Activated B cell treated with CpG ODN at 0.5 μM for 24 hours (primary cell): ENCODE results near the gene UCHL3. TPM values are rescaled to one million over a fixed set of nuclear protein-coding genes. Genes with fewer than 3 reads are reported as not detected.
A peak's percentile ranks its signal among the peaks of the same experiment; 100 is the strongest.

Experiments
- ATAC-seq: fragments of 200-7000 bp; cut with Tn5 transposase; one replicate; pipeline ENCODE4 v1.10.0; 2021; ENCODE audit warnings: low read depth, mild to moderate bottlenecking, moderate library complexity
- CTCF ChIA-PET: fragments of 350-600 bp; sonication (Branson Sonifier 250); formaldehyde crosslinking; loops from one replicate; lab custom pipeline; 2021; ENCODE audit warnings: antibody characterized with exemption; lab: Charles Lee
- POLR2A ChIA-PET: fragments of 350-600 bp; sonication (Branson Sonifier 250); formaldehyde crosslinking; loops from one replicate; lab custom pipeline; 2021; ENCODE audit warnings: antibody characterized with exemption; lab: Charles Lee
- DNase-seq: peaks from one replicate; pipeline ENCODE4 v3.0.0; 2022
- H3K27ac Mint-ChIP-seq: one replicate; pipeline ENCODE4 v1.8.0; 2020; ENCODE audit warnings: mixed read lengths
- H3K27me3 Mint-ChIP-seq: one replicate; pipeline ENCODE4 v1.8.0; 2021; ENCODE audit warnings: mixed read lengths
- H3K36me3 Mint-ChIP-seq: one replicate; pipeline ENCODE4 v1.8.0; 2021; ENCODE audit warnings: low read depth, mixed read lengths
- H3K4me1 Mint-ChIP-seq: one replicate; pipeline ENCODE4 v1.8.0; 2021; ENCODE audit warnings: mixed read lengths
- H3K4me3 Mint-ChIP-seq: one replicate; pipeline ENCODE4 v1.8.0; 2020; ENCODE audit warnings: mild to moderate bottlenecking, mixed read lengths
- H3K9me3 Mint-ChIP-seq: one replicate; pipeline ENCODE4 v1.8.0; 2020; ENCODE audit warnings: mixed read lengths
- CTCF ChIP-seq: fragments of 200-600 bp; IDR thresholded peaks from one replicate; pipeline ENCODE4 v1.8.0; 2022; ENCODE audit warnings: antibody characterized with exemption, mild to moderate bottlenecking
- intact Hi-C: fragments of 100-400 bp; cut with micrococcal nuclease; formaldehyde crosslinking; loops from one replicate; pipeline ENCODE4 v1.15.1; 2024
- total RNA-seq: library from RNA; stranded (reverse); gene quantifications from 2 replicates; pipeline ENCODE4 v1.2.3, GENCODE V29; 2022

UCHL3 gene
- total RNA-seq, 1 donor from 2014 or later = 22.7 TPM

- Mint-ChIP-seq H3K27ac (no peak overlapping the region), H3K4me1 (no peaks in the 10 kb centered on the region), H3K9me3 (peaks cover 10% of the 10 kb centered on the region), H3K4me3 (no peak overlapping the region), H3K36me3 (peaks cover 50% of the 10 kb centered on the region), H3K27me3 (no peaks in the 10 kb centered on the region)
- ChIA-PET POLR2A (no interaction called here), CTCF (no interaction called here)
- TF ChIP-seq CTCF = no peak
- no peak for DNase-seq
- intact Hi-C loops = no loop called here
- no peak for ATAC-seq
Observed at GRCh38 chr13:75581874-75582640, 32.5 kb downstream of the UCHL3 start.

GRCh38 chr13:75583091-75583490, 33.5 kb downstream of the UCHL3 start:
- intact Hi-C loops = no loop called here
- DNase-seq = no peak
- ATAC-seq = no peak
- CTCF ChIA-PET = no interaction called here
- TF ChIP-seq CTCF = no peak
- H3K4me3 Mint-ChIP-seq = no peak overlapping the region
- H3K4me1 Mint-ChIP-seq = no peaks in the 10 kb centered on the region
- H3K27ac Mint-ChIP-seq = no peak overlapping the region
- peaks cover 48% of the 10 kb centered on the region for H3K36me3 Mint-ChIP-seq
- no peaks in the 10 kb centered on the region for H3K27me3 Mint-ChIP-seq
- H3K9me3 Mint-ChIP-seq = peaks cover 10% of the 10 kb centered on the region
- POLR2A ChIA-PET = no interaction called here

- intact Hi-C loops = no loop called here
- Mint-ChIP-seq H3K9me3 (peaks cover 10% of the 10 kb centered on the region), H3K4me1 (no peaks in the 10 kb centered on the region), H3K4me3 (no peak overlapping the region), H3K27ac (no peak overlapping the region), H3K27me3 (no peaks in the 10 kb centered on the region), H3K36me3 (peaks cover 51% of the 10 kb centered on the region)
- POLR2A ChIA-PET = no interaction called here
- ATAC-seq (no peak), DNase-seq (no peak)
- no peak for TF ChIP-seq CTCF
- CTCF ChIA-PET = no interaction called here
Observed at GRCh38 chr13:75585153-75585552, 35.6 kb downstream of the UCHL3 start.

GRCh38 chr13:75587679-75588078, 38.1 kb downstream of the UCHL3 start:
- Mint-ChIP-seq H3K27ac (peak overlapping the region; percentile 6), H3K4me3 (no peak overlapping the region), H3K27me3 (no peaks in the 10 kb centered on the region), H3K36me3 (peaks cover 51% of the 10 kb centered on the region), H3K4me1 (no peaks in the 10 kb centered on the region), H3K9me3 (peaks cover 10% of the 10 kb centered on the region)
- intact Hi-C loops = no loop called here
- POLR2A ChIA-PET = no interaction called here
- TF ChIP-seq CTCF = no peak
- ATAC-seq (no peak), DNase-seq (no peak)
- CTCF ChIA-PET = no interaction called here

DNA sequence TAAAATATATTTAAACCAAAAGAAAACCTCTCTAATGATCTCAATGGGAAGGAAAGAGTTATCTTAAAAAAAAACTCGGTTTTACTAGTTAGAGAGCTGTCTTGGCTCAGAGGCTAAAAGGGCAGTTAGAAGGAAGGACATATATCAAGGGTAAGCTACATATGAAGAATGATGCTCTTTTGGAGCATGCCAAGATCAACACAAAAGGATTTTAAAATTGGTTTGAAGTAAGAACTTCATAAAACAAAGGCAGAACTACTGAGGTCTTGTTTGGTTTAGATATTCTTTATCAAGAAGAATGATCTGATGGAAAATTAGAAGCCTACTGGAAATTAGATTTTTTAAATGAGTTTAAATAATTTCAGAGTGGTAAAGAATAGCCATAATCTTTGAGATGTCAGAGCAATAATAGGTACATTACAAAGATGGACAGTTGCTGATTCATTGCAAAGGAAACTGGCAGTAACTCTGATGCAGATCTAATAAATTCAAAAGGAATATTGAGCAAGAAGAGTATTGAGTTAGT, 47.1 kb downstream of the UCHL3 start:
- H3K4me1 Mint-ChIP-seq = no peaks in the 10 kb centered on the region
- intact Hi-C loops = no loop called here
- H3K4me3 Mint-ChIP-seq = no peak overlapping the region
- ChIA-PET CTCF (no interaction called here), POLR2A (no interaction called here)
- peaks cover 44% of the 10 kb centered on the region for H3K36me3 Mint-ChIP-seq
- H3K9me3 Mint-ChIP-seq = no peaks in the 10 kb centered on the region
- no peak for TF ChIP-seq CTCF
- DNase-seq (no peak), ATAC-seq (no peak)
- H3K27ac Mint-ChIP-seq = no peak overlapping the region
- no peaks in the 10 kb centered on the region for H3K27me3 Mint-ChIP-seq
